Peyer's patch (tissue), 4 donors: Measurements from ENCODE around the gene YDJC. TPM values are rescaled to one million over a fixed set of nuclear protein-coding genes. Genes with fewer than 3 reads are reported as not detected.
A peak's percentile ranks its signal among the peaks of the same experiment; 100 is the strongest.
"Not testable (repeated sequence)": the region's sequence is repeated elsewhere in the genome, so short reads cannot be mapped to it uniquely, and the experiment has no call there.

ENCODE experiments used
- DNase-seq, 3 donors: peaks; one replicate each; pipeline ENCODE4 v3.0.0-alpha.2; 2017 to 2019
- H3K27ac ChIP-seq, 4 donors: fragments of 200-600 bp; sonication (generic); one replicate each; pipeline ENCODE4 v1.5.1; 2016 to 2019
- H3K27me3 ChIP-seq, 2 donors: fragments of 200-600 bp; sonication (generic); one replicate each; pipeline ENCODE4 v1.5.1; 2019
- H3K36me3 ChIP-seq, 3 donors: fragments of 200-600 bp; sonication (generic); one replicate each; pipeline ENCODE4 v1.5.1; 2016 to 2019
- H3K4me1 ChIP-seq, 4 donors: fragments of 200-600 bp; sonication (generic); one replicate each; pipeline ENCODE4 v1.5.1; 2016 to 2019
- H3K4me3 ChIP-seq, 4 donors: fragments of 200-600 bp; sonication (generic); 1 replicate in 3 of 4; 2 replicates in 1 of 4; pipeline ENCODE4 v1.5.1; 2016 to 2019; ENCODE audit warnings: mild to moderate bottlenecking in 1 of 4
- H3K9me3 ChIP-seq, 4 donors: fragments of 200-600 bp; sonication (generic); one replicate each; pipeline ENCODE4 v1.5.1; 2016 to 2019; ENCODE audit warnings: mild to moderate bottlenecking in 1 of 4
- POLR2A ChIP-seq, 2 donors: fragments of 450-650 bp; IDR thresholded peaks; one replicate each; pipeline ENCODE4 v1.5.1; 2017; ENCODE audit warnings: antibody characterized with exemption in 2 of 2, mild to moderate bottlenecking in 2 of 2, moderate library complexity in 2 of 2
- total RNA-seq, 4 donors: library from RNA; depleted of rRNA; stranded (reverse); fragments of >200 nt; gene quantifications; one replicate each; pipeline ENCODE4 v1.1.0, GENCODE V29; 2016
- TF ChIP-seq, protein P1 (sequence below), 6 experiments: fragments of 450-650 bp in 4 of 6; fragments of 200-600 bp in 2 of 6; sonication (generic) in 1 of 6; IDR thresholded peaks; one replicate each; pipeline ENCODE4 v1.5.1; 2017 to 2019; ENCODE audit warnings: antibody characterized with exemption in 6 of 6, mild to moderate bottlenecking in 3 of 6, moderate library complexity in 1 of 6

The YDJC gene
- total RNA-seq, 4 donors from 2014 or later, result 36.3 to 54.2 (median 38.8) TPM

DNA sequence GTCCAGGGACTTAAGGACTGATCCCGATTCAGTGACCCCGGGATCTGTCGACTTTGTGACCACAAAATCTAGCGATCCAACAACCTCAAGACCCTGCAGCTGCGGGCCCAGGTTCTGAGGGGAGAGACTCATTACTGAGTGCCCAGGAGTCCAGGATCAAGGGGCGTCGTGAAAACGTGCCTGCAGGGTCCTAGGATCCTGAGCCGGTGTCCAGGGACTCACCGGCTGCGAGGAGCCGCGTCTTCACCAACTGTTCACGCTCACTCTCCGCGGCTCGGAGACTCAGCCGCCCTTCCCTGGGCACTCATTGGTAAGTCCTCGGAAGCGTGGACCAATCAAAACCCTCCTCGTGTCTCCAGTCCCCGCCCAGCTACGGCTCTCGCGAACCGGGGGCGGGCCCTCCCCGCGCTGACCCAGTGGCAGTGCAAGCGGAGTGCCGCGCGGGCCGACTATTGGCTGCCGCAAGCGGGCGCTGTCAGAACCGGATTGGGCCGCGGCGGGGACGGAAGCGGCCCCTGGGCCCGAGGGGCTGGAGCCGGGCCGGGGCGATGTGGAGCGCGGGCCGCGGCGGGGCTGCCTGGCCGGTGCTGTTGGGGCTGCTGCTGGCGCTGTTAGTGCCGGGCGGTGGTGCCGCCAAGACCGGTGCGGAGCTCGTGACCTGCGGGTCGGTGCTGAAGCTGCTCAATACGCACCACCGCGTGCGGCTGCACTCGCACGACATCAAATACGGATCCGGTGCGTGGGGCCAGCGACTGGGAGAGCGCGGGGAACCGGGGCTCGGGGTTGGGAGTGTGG is 12.2 kb upstream of the YDJC start, which contains the start of gene SDF2L1:
Gene SDF2L1 (plus strand): TSS at position 514 of the 795 bp plus-strand sequence. CDS start 35 bp downstream, at position 549.
- Histone ChIP-seq H3K9me3 (no peaks in the 10 kb centered on the region), H3K27me3 (no peaks in the 10 kb centered on the region), H3K27ac (peak within 1 kb of the TSS; percentile 70 to 82 (median 74)), H3K36me3 (no peaks in the 10 kb centered on the region), H3K4me3 (peak within 1 kb of the TSS; percentile 59 to 93 (median 78)), H3K4me1 (peaks cover 0 to 13% (median 6%) of the 10 kb centered on the region in 4 donors)
- TF ChIP-seq POLR2A (IDR thresholded peaks at IDR 0.05), result peak; percentile 55 to 91
- TF ChIP-seq, protein P1, sequence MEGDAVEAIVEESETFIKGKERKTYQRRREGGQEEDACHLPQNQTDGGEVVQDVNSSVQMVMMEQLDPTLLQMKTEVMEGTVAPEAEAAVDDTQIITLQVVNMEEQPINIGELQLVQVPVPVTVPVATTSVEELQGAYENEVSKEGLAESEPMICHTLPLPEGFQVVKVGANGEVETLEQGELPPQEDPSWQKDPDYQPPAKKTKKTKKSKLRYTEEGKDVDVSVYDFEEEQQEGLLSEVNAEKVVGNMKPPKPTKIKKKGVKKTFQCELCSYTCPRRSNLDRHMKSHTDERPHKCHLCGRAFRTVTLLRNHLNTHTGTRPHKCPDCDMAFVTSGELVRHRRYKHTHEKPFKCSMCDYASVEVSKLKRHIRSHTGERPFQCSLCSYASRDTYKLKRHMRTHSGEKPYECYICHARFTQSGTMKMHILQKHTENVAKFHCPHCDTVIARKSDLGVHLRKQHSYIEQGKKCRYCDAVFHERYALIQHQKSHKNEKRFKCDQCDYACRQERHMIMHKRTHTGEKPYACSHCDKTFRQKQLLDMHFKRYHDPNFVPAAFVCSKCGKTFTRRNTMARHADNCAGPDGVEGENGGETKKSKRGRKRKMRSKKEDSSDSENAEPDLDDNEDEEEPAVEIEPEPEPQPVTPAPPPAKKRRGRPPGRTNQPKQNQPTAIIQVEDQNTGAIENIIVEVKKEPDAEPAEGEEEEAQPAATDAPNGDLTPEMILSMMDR (IDR thresholded peaks at IDR 0.05), result peak in 4 of 6 experiments; percentile 20 to 36 (median 28)
- peak; percentile 98 to 99 (median 99) for DNase-seq

DNA sequence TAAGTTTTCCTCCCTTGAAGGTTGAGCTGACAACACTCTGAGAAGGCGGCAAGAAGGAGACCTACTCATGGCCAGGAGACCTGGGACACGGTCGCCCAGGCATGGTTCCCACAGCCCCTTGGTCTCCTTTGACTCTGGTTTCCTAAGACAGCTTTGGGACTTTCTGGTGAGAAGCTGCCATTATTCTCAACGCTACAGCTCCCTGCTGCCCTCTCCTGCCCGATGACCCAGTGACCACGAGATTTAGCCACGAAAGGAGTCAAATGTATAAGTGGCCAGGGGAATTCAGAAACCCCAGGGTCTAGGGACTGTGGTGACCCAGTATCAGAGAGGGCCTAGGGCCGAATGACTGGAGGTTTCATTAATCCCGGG is 11.6 kb upstream of the YDJC start:
- H3K27ac ChIP-seq, result peak overlapping the region; percentile 1 to 82 (median 23)
- no peaks in the 10 kb centered on the region for H3K9me3 ChIP-seq
- no peaks in the 10 kb centered on the region for H3K36me3 ChIP-seq
- peak overlapping the region; percentile 59 to 93 (median 78) for H3K4me3 ChIP-seq
- no peak for TF ChIP-seq POLR2A (IDR thresholded peaks at IDR 0.05)
- TF ChIP-seq, protein P1 (IDR thresholded peaks at IDR 0.05), result peak in 4 of 6 experiments; percentile 21 to 52 (median 48)
- peak in 2 of 3 donors; percentile 67 to 68 for DNase-seq
- no peaks in the 10 kb centered on the region for H3K27me3 ChIP-seq
- H3K4me1 ChIP-seq, result peaks cover 0 to 13% (median 5%) of the 10 kb centered on the region in 4 donors

DNA sequence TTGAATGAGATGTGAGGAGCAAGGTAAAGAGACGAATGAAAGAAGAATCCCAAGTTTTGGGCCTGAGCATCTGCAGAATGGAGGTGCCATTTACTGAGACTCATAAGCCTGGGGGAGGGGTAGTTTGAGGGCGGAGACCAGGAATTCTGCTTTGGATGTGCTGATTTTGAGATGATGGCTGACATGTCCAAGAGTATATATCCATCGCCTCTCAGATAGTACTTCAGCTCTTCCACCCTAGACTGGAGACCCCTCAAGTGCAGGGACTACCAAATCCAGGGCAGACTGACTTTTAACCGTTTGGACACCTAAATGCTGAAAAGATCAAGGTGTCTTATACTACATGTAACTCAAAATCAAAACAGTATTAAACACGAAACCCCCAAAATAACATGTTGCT is 11.0 kb upstream of the YDJC start:
- no peak for DNase-seq
- peaks cover 0 to 13% (median 4%) of the 10 kb centered on the region in 4 donors for H3K4me1 ChIP-seq
- no peaks in the 10 kb centered on the region for H3K27me3 ChIP-seq
- no peak overlapping the region for H3K27ac ChIP-seq
- H3K36me3 ChIP-seq, result no peaks in the 10 kb centered on the region
- H3K9me3 ChIP-seq, result no peaks in the 10 kb centered on the region
- no peak overlapping the region for H3K4me3 ChIP-seq
- TF ChIP-seq POLR2A (IDR thresholded peaks at IDR 0.05), result no peak
- TF ChIP-seq, protein P1 (IDR thresholded peaks at IDR 0.05), result no peak

DNA sequence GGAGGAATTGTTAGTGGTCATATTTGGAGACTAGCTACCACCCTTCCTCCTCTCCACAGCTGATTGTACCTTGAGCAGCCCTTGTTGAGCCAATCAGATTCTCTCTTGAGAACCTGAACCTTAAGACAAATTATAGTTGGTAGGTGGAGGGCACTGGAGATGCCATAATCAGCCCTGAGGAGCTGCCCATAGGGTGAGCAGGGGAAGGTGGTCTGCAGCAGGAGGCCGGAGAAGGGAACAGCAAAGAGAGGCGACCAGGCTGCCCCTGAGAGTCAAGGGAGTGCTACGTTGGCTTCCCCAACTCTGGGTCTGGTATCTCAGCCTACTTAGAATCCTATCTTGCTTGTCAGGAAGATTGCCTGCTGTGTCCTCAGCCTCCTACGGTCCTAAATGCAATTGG is 9.5 kb upstream of the YDJC start:
- peaks cover 0 to 13% (median 4%) of the 10 kb centered on the region in 4 donors for H3K4me1 ChIP-seq
- H3K27me3 ChIP-seq, result no peaks in the 10 kb centered on the region
- no peak overlapping the region for H3K4me3 ChIP-seq
- H3K9me3 ChIP-seq, result no peaks in the 10 kb centered on the region
- DNase-seq, result no peak
- TF ChIP-seq, protein P1 (IDR thresholded peaks at IDR 0.05), result no peak
- no peak for TF ChIP-seq POLR2A (IDR thresholded peaks at IDR 0.05)
- no peaks in the 10 kb centered on the region for H3K36me3 ChIP-seq
- H3K27ac ChIP-seq, result no peak overlapping the region

DNA sequence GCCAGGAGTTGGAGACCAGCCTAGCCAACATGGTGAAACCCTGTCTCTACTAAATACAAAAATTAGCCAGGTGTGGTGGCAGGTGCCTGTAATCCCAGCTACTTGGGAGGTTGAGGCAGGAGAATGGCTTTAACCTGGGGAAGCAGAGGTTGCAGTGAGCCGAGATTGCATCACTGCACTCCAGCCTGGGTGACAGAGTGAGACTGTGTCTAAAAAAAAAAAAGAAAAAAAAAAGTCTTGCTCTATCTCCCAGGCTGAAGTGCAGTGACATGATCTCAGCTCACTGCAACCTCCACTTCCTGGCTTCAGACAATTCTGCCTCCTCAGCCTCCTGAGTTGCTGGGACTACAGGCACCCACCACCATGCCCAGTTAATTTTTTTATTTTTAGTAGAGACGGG is 7.6 kb upstream of the YDJC start:
- not testable (repeated sequence) for H3K36me3 ChIP-seq, H3K4me3 ChIP-seq, H3K27me3 ChIP-seq, H3K27ac ChIP-seq, H3K9me3 ChIP-seq, H3K4me1 ChIP-seq, DNase-seq

DNA sequence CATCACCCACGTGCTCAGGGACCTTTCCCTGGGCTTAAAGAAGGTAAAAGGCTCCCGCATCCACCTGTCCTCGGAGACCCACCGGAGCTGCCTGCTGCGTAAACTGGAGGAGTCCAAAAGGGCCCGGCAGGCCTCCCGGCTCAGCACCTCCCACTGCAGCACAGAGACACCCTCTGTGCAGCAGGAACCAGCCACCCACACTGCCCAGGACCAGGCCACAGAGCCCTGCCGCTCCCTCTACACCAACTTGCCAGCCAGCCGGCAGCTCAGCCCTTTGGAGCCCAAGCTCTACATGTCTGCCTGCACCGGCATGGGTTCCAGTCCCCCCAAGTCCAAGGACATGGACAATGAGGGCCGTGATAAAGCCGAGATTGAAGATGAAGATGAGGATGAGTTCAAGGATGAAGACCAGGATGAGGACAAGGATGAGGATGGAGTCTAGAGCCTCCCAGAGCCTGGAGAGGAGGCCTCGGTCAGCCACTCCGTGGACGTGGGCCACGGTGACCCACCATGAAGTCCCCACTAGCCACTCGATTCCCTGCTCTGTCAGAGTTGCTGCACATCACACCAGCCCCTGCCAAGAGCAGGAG is 6.9 kb upstream of the YDJC start:
- TF ChIP-seq, protein P1 (IDR thresholded peaks at IDR 0.05), result no peak
- H3K27ac ChIP-seq, result no peak overlapping the region

More for the DNA sequence above, 6.9 kb upstream of the YDJC start:
- H3K9me3 ChIP-seq, result no peaks in the 10 kb centered on the region
- peaks cover 0 to 3% (median 0%) of the 10 kb centered on the region in 4 donors for H3K4me1 ChIP-seq
- no peaks in the 10 kb centered on the region for H3K27me3 ChIP-seq
- no peak for DNase-seq
- H3K4me3 ChIP-seq, result no peak overlapping the region
- no peaks in the 10 kb centered on the region for H3K36me3 ChIP-seq
